Measurements from ENCODE around the gene ANKRD7. TPM values are rescaled to one million over a fixed set of nuclear protein-coding genes. Genes with fewer than 3 reads are reported as not detected.

ANKRD7 gene
- polyA plus RNA-seq, 3 donors = not detected

DNA sequence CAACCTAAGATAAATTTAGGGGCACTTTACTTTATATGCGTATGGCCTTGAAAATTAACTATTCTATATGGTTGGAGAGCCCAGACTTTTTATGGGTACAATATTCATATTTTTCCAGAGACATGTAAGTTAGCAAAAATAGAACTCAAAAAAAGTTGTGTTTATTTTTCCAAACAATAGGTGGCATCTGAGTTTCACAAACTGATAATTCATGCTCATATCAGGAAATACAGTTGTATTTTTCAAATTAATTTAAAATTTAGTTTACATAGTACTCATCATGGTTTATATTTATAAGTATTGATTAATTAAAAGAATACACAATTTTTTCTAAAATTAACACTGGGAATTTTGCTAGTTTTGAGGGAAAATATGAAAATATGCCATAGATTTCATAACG lies 34.6 kb downstream of the ANKRD7 start:
- Mint-ChIP-seq H3K9me3 (no peaks in the 10 kb centered on the region), H3K27ac (no peak overlapping the region), H3K4me1 (no peaks in the 10 kb centered on the region), H3K36me3 (no peaks in the 10 kb centered on the region), H3K4me3 (no peak overlapping the region), H3K27me3 (ENCODE audit: low read depth in 3 of 3) (peaks cover 17 to 31% (median 22%) of the 10 kb centered on the region in 3 donors)
- H3K79me2 ChIP-seq (ENCODE audit: insufficient read depth, low read length) = no peaks in the 10 kb centered on the region
- H3K27me3 ChIP-seq (ENCODE audit: control insufficient read depth in 2 of 2, insufficient read depth in 2 of 2, low read length in 2 of 2) = peaks cover 14 to 31% of the 10 kb centered on the region in 2 donors
- H3K9ac ChIP-seq (ENCODE audit: insufficient read depth, low read length, poor library complexity, severe bottlenecking) = no peak overlapping the region
- intact Hi-C loops (cut with micrococcal nuclease) = loop anchor here (10.0 kb wide), 2 partner anchors 916 to 926 kb away; no protein-coding TSS in a partner anchor
- H2AFZ ChIP-seq (ENCODE audit: insufficient read depth, low read depth, low read length, poor library complexity, severe bottlenecking) = no peak overlapping the region
- no peaks in the 10 kb centered on the region for H3K4me1 ChIP-seq (ENCODE audit: control insufficient read depth in 1 of 2, insufficient read depth in 2 of 2, low read length in 2 of 2)
- no peak overlapping the region for H3K4me3 ChIP-seq (replicated peaks in 1 of 3; ENCODE audit: low read depth in 2 of 3, low read length in 3 of 3)
- TF ChIP-seq CTCF (IDR thresholded peaks at IDR 0.05) = peak; percentile 64
- no peak overlapping the region for H3K4me2 ChIP-seq (replicated peaks; ENCODE audit: extremely low read depth, low read length, poor library complexity, severe bottlenecking)
- DNase-seq = peak in 1 of 3 donors; percentile 2
- H3K27ac ChIP-seq (ENCODE audit: low read depth in 1 of 2, low read length in 2 of 2) = no peak overlapping the region
- no peaks in the 10 kb centered on the region for H4K20me1 ChIP-seq (ENCODE audit: insufficient read depth, low read length)
- no peaks in the 10 kb centered on the region for H3K36me3 ChIP-seq (replicated peaks in 1 of 2; ENCODE audit: control insufficient read depth in 1 of 2, insufficient read depth in 2 of 2, low read length in 2 of 2)
- no peaks in the 10 kb centered on the region for H3K9me3 ChIP-seq (replicated peaks in 1 of 2; ENCODE audit: control insufficient read depth in 1 of 2, insufficient read depth in 1 of 2, low read length in 2 of 2)
- no CpG with 5 or more reads among the region's 2 CpGs for WGBS (ENCODE audit: insufficient coverage)

DNA sequence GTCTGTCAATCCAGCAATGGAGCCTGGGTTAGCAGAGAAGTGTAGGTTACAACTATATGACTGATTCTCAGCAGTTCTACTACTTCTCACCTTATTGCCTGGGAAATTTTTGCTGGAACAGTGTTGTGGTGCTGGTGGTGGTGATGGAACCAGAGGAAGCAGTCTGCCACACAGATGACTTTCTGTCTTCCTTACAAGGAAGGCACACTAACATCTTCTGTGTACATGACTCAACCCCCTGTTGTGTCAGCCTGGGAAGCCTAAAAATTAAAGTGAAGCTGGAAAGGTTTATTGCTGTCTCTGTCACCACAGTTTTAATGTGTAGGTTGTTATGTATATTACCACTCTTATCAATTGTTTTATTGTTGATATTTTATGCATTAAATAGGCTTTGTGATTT lies 40.3 kb downstream of the ANKRD7 start:
- no peak overlapping the region for H3K9ac ChIP-seq (ENCODE audit: insufficient read depth, low read length, poor library complexity, severe bottlenecking)
- no peaks in the 10 kb centered on the region for H3K4me1 ChIP-seq (ENCODE audit: control insufficient read depth in 1 of 2, insufficient read depth in 2 of 2, low read length in 2 of 2)
- Mint-ChIP-seq H3K36me3 (no peaks in the 10 kb centered on the region), H3K4me1 (no peaks in the 10 kb centered on the region), H3K27ac (no peak overlapping the region), H3K9me3 (peaks cover 0 to 4% (median 0%) of the 10 kb centered on the region in 7 donors), H3K4me3 (peak overlapping the region in 1 of 2 donors; percentile 63), H3K27me3 (ENCODE audit: low read depth in 3 of 3) (peaks cover 48 to 63% (median 50%) of the 10 kb centered on the region in 3 donors)
- H3K4me3 ChIP-seq (replicated peaks in 1 of 3; ENCODE audit: low read depth in 2 of 3, low read length in 3 of 3) = no peak overlapping the region
- H3K27ac ChIP-seq (ENCODE audit: low read depth in 1 of 2, low read length in 2 of 2) = no peak overlapping the region
- H2AFZ ChIP-seq (ENCODE audit: insufficient read depth, low read depth, low read length, poor library complexity, severe bottlenecking) = no peak overlapping the region
- intact Hi-C loops (cut with micrococcal nuclease) = loop anchor here in 1 of 2 donors (5.0 kb wide), 1 partner anchor 322 kb away; no protein-coding TSS in a partner anchor
- H3K27me3 ChIP-seq (ENCODE audit: control insufficient read depth in 2 of 2, insufficient read depth in 2 of 2, low read length in 2 of 2) = peaks cover 55 to 79% of the 10 kb centered on the region in 2 donors
- TF ChIP-seq CTCF (IDR thresholded peaks at IDR 0.05) = no peak
- H4K20me1 ChIP-seq (ENCODE audit: insufficient read depth, low read length) = no peaks in the 10 kb centered on the region
- no peak overlapping the region for H3K4me2 ChIP-seq (replicated peaks; ENCODE audit: extremely low read depth, low read length, poor library complexity, severe bottlenecking)
- no peaks in the 10 kb centered on the region for H3K36me3 ChIP-seq (replicated peaks in 1 of 2; ENCODE audit: control insufficient read depth in 1 of 2, insufficient read depth in 2 of 2, low read length in 2 of 2)
- H3K79me2 ChIP-seq (ENCODE audit: insufficient read depth, low read length) = no peaks in the 10 kb centered on the region
- no peaks in the 10 kb centered on the region for H3K9me3 ChIP-seq (replicated peaks in 1 of 2; ENCODE audit: control insufficient read depth in 1 of 2, insufficient read depth in 1 of 2, low read length in 2 of 2)
- no peak for DNase-seq

All from CD14-positive monocyte (primary cell).